PC-3 (cell line): ENCODE results near the gene IFNL1. TPM values are rescaled to one million over a fixed set of nuclear protein-coding genes. Genes with fewer than 3 reads are reported as not detected.

ENCODE experiments used
- ATAC-seq: fragments of 200-7000 bp; cut with Tn5 transposase; 2 replicates; pipeline ENCODE4 v1.9.1; 2020; ENCODE audit warnings: mild to moderate bottlenecking, moderate library complexity
- BruUV-seq: library from RNA; stranded (reverse); fragments of 400-500 nt; replicated peaks from 2 replicates; lab custom pipeline; 2021; lab: Mats Ljungman, UMichigan
- CTCF ChIA-PET: fragments of 300-600 bp; sonication (Branson Sonifier 250); formaldehyde crosslinking; loops from one replicate; lab custom pipeline; 2022; ENCODE audit warnings: antibody characterized with exemption; lab: Charles Lee
- POLR2A ChIA-PET: fragments of 300-600 bp; sonication (Branson Sonifier 250); formaldehyde crosslinking; loops from one replicate; lab custom pipeline; 2022; ENCODE audit warnings: antibody characterized with exemption; ENCODE audit not compliant: unreplicated experiment; lab: Charles Lee
- DNase-seq: peaks from one replicate; pipeline ENCODE4 v3.0.0-alpha.2; 2015
- H2AFZ ChIP-seq: fragments of 300-600 bp; sonication (generic); 2 replicates; pipeline ENCODE4 v1.6.0; 2016; ENCODE audit warnings: antibody characterized with exemption, low read length
- H3F3A ChIP-seq: fragments of 300-600 bp; sonication (generic); one replicate; pipeline ENCODE4 v1.6.0; 2017; ENCODE audit warnings: antibody characterized with exemption, low read length, control low read depth, mild to moderate bottlenecking; ENCODE audit not compliant: unreplicated experiment
- H3K27ac ChIP-seq: fragments of 300-600 bp; sonication (generic); 2 replicates; pipeline ENCODE4 v1.5.1; 2016; ENCODE audit warnings: mild to moderate bottlenecking, low read length
- H3K27me3 ChIP-seq: fragments of 300-600 bp; sonication (generic); 2 replicates; pipeline ENCODE4 v1.6.1; 2016; ENCODE audit warnings: low read length, mixed read lengths
- H3K36me3 ChIP-seq: fragments of 300-600 bp; sonication (generic); 2 replicates; pipeline ENCODE4 v1.6.1; 2016; ENCODE audit warnings: low read depth, mixed run types, low read length, mixed read lengths
- H3K4me1 ChIP-seq: fragments of 300-600 bp; sonication (generic); 2 replicates; pipeline ENCODE4 v1.5.1; 2016; ENCODE audit warnings: low read length; ENCODE audit not compliant: insufficient read depth
- H3K4me2 ChIP-seq: fragments of 300-600 bp; sonication (generic); 2 replicates; pipeline ENCODE4 v1.6.0; 2016; ENCODE audit warnings: low read length
- H3K4me3 ChIP-seq: fragments of 300-600 bp; sonication (generic); 2 replicates; pipeline ENCODE4 v1.5.1; 2016; ENCODE audit warnings: mild to moderate bottlenecking, low read length, mixed read lengths
- H3K79me2 ChIP-seq: fragments of 300-600 bp; sonication (generic); 2 replicates; pipeline ENCODE4 v1.6.1; 2017; ENCODE audit warnings: low read length, mixed read lengths
- H3K9ac ChIP-seq: fragments of 300-600 bp; sonication (generic); 2 replicates; pipeline ENCODE4 v1.6.0; 2016; ENCODE audit warnings: mild to moderate bottlenecking, low read length
- H3K9me2 ChIP-seq: fragments of 300-600 bp; sonication (generic); replicated peaks from 2 replicates; pipeline ENCODE4 v1.6.1; 2016; ENCODE audit warnings: mixed run types, low read length, mixed read lengths
- H3K9me3 ChIP-seq: fragments of 300-600 bp; sonication (generic); 2 replicates; pipeline ENCODE4 v1.6.1; 2016; ENCODE audit warnings: low read length, mixed read lengths
- H4K20me1 ChIP-seq: fragments of 300-600 bp; sonication (generic); 2 replicates; pipeline ENCODE4 v1.6.1; 2016; ENCODE audit warnings: low read length, mixed read lengths
- EZH2 ChIP-seq: fragments of 300-600 bp; sonication (generic); IDR thresholded peaks from one replicate; pipeline ENCODE4 v1.6.1; 2017; ENCODE audit warnings: antibody characterized with exemption, mild to moderate bottlenecking, low read length; ENCODE audit not compliant: unreplicated experiment
- EZH2phosphoT487 ChIP-seq: fragments of 300-600 bp; sonication (generic); IDR thresholded peaks from 2 replicates; pipeline ENCODE4 v1.6.1; 2018; ENCODE audit warnings: mild to moderate bottlenecking, antibody characterized with exemption, low read length, borderline replicate concordance
- intact Hi-C: fragments of 100-400 bp; cut with micrococcal nuclease; formaldehyde crosslinking; loops from 2 replicates; pipeline ENCODE4 v1.9.0; 2023
- total RNA-seq: library from RNA; depleted of rRNA; stranded (reverse); fragments of >200 nt; gene quantifications from 2 replicates; pipeline ENCODE4 v1.2.3, GENCODE V29; 2014
- TF ChIP-seq, protein P1 (sequence below): fragments of 300-600 bp; sonication (generic); conservative IDR thresholded peaks from 2 replicates; pipeline ENCODE4 v1.5.1; 2017; ENCODE audit warnings: antibody characterized with exemption, low read depth, mild to moderate bottlenecking, low read length

Gene IFNL1
- total RNA-seq, 1 experiment from 2014 or later = not detected

DNA sequence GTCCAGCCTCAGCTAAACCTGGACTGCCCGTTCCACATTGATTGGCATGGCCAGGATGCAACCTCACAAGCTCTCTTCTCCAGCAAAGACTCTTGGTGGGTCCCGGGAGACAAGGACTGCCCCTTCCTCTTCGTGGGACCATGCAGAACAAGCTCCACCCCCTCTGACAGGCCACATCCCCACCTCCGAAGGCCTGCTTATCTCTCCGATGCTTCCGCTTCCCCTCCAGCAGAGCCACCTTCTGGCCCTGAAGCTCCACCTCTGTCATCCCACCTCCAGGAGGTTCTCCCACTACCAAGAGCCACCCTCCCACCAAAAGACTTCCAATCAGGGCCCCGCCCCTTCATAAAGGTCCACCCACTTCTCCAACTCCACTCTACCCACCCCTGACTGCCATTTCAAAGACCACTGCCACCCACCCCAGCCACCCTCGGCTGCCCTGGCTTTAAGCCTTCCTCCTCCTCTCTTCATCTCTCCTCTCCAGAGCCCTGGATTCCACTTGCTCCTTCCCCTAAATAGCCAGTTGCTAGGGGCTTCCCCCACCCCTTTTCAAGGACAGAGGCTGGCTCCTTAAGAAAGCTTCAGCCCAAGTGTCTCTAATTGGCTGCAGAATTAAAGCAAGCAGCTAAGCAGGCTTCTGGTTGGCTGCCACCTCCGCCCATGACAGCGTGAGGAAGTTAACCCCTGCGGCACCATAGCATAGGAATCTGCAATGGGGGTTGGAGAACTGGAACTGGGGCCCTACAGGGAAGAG lies 14.5 kb downstream of the IFNL1 start:
- POLR2A ChIA-PET = no interaction called here
- no TSS peak for BruUV-seq
- Histone ChIP-seq H3K79me2 (no peaks in the 10 kb centered on the region), H3K9me2 (no peaks in the 10 kb centered on the region), H3F3A (no peaks in the 10 kb centered on the region), H4K20me1 (no peaks in the 10 kb centered on the region), H3K4me1 (no peaks in the 10 kb centered on the region), H2AFZ (no peak overlapping the region), H3K27ac (no peak overlapping the region), H3K27me3 (no peaks in the 10 kb centered on the region), H3K9me3 (no peaks in the 10 kb centered on the region), H3K36me3 (no peaks in the 10 kb centered on the region), H3K9ac (no peak overlapping the region), H3K4me2 (no peak overlapping the region), H3K4me3 (no peak overlapping the region)
- no peak for TF ChIP-seq EZH2
- TF ChIP-seq, protein P1, sequence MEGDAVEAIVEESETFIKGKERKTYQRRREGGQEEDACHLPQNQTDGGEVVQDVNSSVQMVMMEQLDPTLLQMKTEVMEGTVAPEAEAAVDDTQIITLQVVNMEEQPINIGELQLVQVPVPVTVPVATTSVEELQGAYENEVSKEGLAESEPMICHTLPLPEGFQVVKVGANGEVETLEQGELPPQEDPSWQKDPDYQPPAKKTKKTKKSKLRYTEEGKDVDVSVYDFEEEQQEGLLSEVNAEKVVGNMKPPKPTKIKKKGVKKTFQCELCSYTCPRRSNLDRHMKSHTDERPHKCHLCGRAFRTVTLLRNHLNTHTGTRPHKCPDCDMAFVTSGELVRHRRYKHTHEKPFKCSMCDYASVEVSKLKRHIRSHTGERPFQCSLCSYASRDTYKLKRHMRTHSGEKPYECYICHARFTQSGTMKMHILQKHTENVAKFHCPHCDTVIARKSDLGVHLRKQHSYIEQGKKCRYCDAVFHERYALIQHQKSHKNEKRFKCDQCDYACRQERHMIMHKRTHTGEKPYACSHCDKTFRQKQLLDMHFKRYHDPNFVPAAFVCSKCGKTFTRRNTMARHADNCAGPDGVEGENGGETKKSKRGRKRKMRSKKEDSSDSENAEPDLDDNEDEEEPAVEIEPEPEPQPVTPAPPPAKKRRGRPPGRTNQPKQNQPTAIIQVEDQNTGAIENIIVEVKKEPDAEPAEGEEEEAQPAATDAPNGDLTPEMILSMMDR = no peak
- no peak for TF ChIP-seq EZH2phosphoT487
- CTCF ChIA-PET = no interaction called here
- intact Hi-C loops = no loop called here
- ATAC-seq (no peak), DNase-seq (no peak)

DNA sequence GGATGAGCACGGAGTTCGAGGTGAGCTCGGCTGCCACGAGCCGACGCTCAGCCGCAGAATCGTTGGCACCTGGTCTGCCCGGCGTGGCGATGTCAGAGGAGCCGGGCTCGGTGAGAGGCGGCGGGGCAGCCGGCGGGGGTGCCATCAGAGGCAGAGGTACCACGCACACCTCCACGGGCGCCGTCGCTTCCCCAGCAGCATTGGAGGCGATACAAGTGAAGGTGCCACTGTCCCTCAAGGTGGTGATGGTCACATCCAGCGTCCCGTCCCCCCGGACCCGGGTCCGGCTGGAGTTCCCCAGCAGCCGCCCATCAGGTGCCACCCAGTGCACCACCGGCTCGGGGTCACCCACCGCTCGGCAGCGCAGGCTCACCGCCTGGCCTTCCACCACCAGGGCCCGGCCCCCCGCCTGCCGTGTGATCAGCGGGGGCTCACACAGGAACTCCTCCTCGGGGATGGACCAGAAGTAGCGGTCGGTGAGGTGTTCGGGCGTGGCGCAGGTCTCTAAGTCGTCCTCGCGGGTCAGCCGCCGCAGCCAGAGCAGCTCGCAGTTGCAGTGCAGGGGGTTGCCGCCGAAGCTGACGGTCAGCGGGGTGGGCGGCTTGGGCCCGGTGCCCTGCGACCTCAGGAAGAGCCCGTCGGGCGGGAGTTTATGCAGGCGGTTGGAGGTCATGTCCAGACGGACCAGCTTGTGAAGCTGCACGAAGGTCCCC lies 18.0 kb downstream of the IFNL1 start:
- Histone ChIP-seq H3K9me2 (no peaks in the 10 kb centered on the region), H3K36me3 (no peaks in the 10 kb centered on the region), H3K27ac (no peak overlapping the region), H3K4me1 (no peaks in the 10 kb centered on the region), H2AFZ (no peak overlapping the region), H3K9me3 (no peaks in the 10 kb centered on the region), H3K79me2 (peaks cover 6% of the 10 kb centered on the region; the same call in 1 of the 2 replicates), H4K20me1 (no peaks in the 10 kb centered on the region), H3F3A (no peaks in the 10 kb centered on the region), H3K9ac (no peak overlapping the region), H3K27me3 (no peaks in the 10 kb centered on the region), H3K4me2 (no peak overlapping the region), H3K4me3 (no peak overlapping the region)
- intact Hi-C loops = no loop called here
- no peak for ATAC-seq
- TF ChIP-seq EZH2phosphoT487 (no peak), EZH2 (no peak)
- TF ChIP-seq, protein P1 = no peak
- ChIA-PET POLR2A (no interaction called here), CTCF (no interaction called here)
- DNase-seq = no peak
- BruUV-seq = no TSS peak

DNA sequence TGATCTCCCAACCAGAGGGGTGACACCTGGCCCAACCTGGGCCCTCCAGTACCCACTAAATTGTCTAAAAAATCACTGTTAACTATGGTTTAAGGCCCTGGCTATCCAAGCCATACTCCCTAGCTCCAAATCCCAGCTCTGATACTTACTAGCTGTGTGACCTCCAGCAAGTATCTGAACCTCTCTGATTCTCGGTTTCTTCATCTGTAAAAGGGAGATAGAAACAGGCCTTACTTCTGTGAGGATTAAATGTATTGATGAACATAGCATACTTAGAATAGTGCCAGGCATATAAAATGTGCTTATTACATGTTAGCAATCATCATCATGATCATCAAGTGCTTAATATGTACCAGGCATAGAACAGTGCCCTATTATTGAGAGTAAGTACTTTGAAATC lies 19.7 kb downstream of the IFNL1 start:
- Histone ChIP-seq H3K27me3 (no peaks in the 10 kb centered on the region), H3K9me3 (no peaks in the 10 kb centered on the region), H3K4me2 (no peak overlapping the region), H3K36me3 (no peaks in the 10 kb centered on the region), H2AFZ (no peak overlapping the region), H3K79me2 (peaks cover 12% of the 10 kb centered on the region; the same call in 1 of the 2 replicates), H3K4me3 (no peak overlapping the region), H4K20me1 (no peaks in the 10 kb centered on the region), H3K9me2 (no peaks in the 10 kb centered on the region), H3F3A (no peaks in the 10 kb centered on the region), H3K4me1 (0 out of 2 replicates have a peak, but pooled peaks cover 4% of the 10 kb centered on the region), H3K9ac (no peak overlapping the region), H3K27ac (no peak overlapping the region)
- intact Hi-C loops = no loop called here
- CTCF ChIA-PET = no interaction called here
- POLR2A ChIA-PET = no interaction called here
- no TSS peak for BruUV-seq
- DNase-seq (no peak), ATAC-seq (no peak)
- TF ChIP-seq EZH2 = no peak
- TF ChIP-seq, protein P1 = no peak
- no peak for TF ChIP-seq EZH2phosphoT487
